Hematopoietic multipotent progenitor cell (in vitro differentiated cells): ENCODE data around the gene PARVB. TPM values are rescaled to one million over a fixed set of nuclear protein-coding genes. Genes with fewer than 3 reads are reported as not detected.

Source experiments
- DNase-seq, 3 donors: peaks; one replicate each; pipeline ENCODE4 v3.0.0-alpha.2; 2011 to 2015; ENCODE audit warnings: low read depth in 2 of 3, low spot score in 2 of 3
- total RNA-seq: library from RNA; depleted of rRNA; stranded (reverse); fragments of >200 nt; gene quantifications from one replicate; pipeline ENCODE4 v1.2.3, GENCODE V29; 2012

Gene PARVB
- total RNA-seq, 1 donor: 52.8 TPM

- DNase-seq: no peak
Measured at GRCh38 chr22:44130076-44130711, 106.1 kb downstream of the PARVB start.

- DNase-seq: no peak
Measured at GRCh38 chr22:44131412-44131811, 107.3 kb downstream of the PARVB start.

- DNase-seq: no peak
Measured at GRCh38 chr22:44131989-44132685, 108.0 kb downstream of the PARVB start.

- no peak for DNase-seq
Measured at GRCh38 chr22:44132724-44133123, 108.6 kb downstream of the PARVB start.

- DNase-seq: no peak
Measured at GRCh38 chr22:44133161-44133560, 109.1 kb downstream of the PARVB start.

- peak in 2 of 3 donors; percentile 53 to 71 for DNase-seq
Measured at GRCh38 chr22:44133901-44134571, 109.9 kb downstream of the PARVB start.

GRCh38 chr22:44136112-44136511 lies 112.0 kb downstream of the PARVB start:
- DNase-seq: no peak

- no peak for DNase-seq
Measured at GRCh38 chr22:44136786-44137185, 112.7 kb downstream of the PARVB start.

- no peak for DNase-seq
Measured at GRCh38 chr22:44137415-44137814, 113.3 kb downstream of the PARVB start.

- no peak for DNase-seq
Measured at GRCh38 chr22:44139773-44140172, 115.7 kb downstream of the PARVB start.

GRCh38 chr22:44142421-44143104 lies 118.5 kb downstream of the PARVB start:
- no peak for DNase-seq

GRCh38 chr22:44143105-44143474 lies 119.0 kb downstream of the PARVB start:
- DNase-seq: no peak

GRCh38 chr22:44143579-44143978 lies 119.5 kb downstream of the PARVB start:
- DNase-seq: no peak

GRCh38 chr22:44144046-44144569 lies 120.0 kb downstream of the PARVB start:
- DNase-seq: no peak

GRCh38 chr22:44145544-44145943 lies 121.4 kb downstream of the PARVB start:
- DNase-seq: no peak

- DNase-seq: no peak
Measured at GRCh38 chr22:44146088-44146861, 122.2 kb downstream of the PARVB start.

- no peak for DNase-seq
Measured at GRCh38 chr22:44147008-44147645, 123.0 kb downstream of the PARVB start.

GRCh38 chr22:44147821-44148574 lies 123.9 kb downstream of the PARVB start:
- DNase-seq: no peak

GRCh38 chr22:44151676-44152075 lies 127.6 kb downstream of the PARVB start:
- DNase-seq: no peak
